K562 (cell line): ENCODE results near the gene BCL6B. TPM values are rescaled to one million over a fixed set of nuclear protein-coding genes. Genes with fewer than 3 reads are reported as not detected.
A peak's percentile ranks its signal among the peaks of the same experiment; 100 is the strongest.

ENCODE experiments used
- ATAC-seq: fragments of 200-7000 bp; cut with Tn5 transposase; 3 replicates; pipeline ENCODE4 v1.9.1; 2020; ENCODE audit warnings: moderate library complexity
- BruUV-seq: library from RNA; stranded (reverse); fragments of 400-500 nt; replicated peaks from 2 replicates; lab custom pipeline; 2021; lab: Mats Ljungman, UMichigan
- CTCF ChIA-PET: fragments of 300-600 bp; formaldehyde crosslinking; extraction: SDS; loops from one replicate; lab custom pipeline; 2021; ENCODE audit warnings: low intra/inter-chr PET ratio; lab: Yijun Ruan, JAX
- POLR2A ChIA-PET: fragments of 300-600, 350-650 bp; sonication (Branson Sonifier 250); formaldehyde crosslinking; extraction: SDS; loops from one replicate; lab custom pipeline; 2021; ENCODE audit warnings: antibody characterized with exemption, inconsistent platforms; lab: Yijun Ruan, JAX
- DNase-seq, 4 experiments: peaks; one replicate each; pipeline versions ENCODE4 v3.0.0 to v3.0.0-alpha.2; 2011 to 2018; ENCODE audit warnings: low spot score in 3 of 4, mixed read lengths in 3 of 4; ENCODE audit errors: extremely low read depth in 1 of 4
- FAIRE-seq: peaks from 2 replicates; lab custom pipeline; 2011; peaks lifted over from hg19 to GRCh38; lab: Jason Lieb, UNC
- H2AFZ ChIP-seq: 2 replicates; pipeline ENCODE4 v1.6.0; 2011; ENCODE audit warnings: low read depth, low read length, control low read depth, inconsistent platforms
- H3K27ac ChIP-seq: fragments of 200-600 bp; 3 replicates; pipeline ENCODE4 v1.8.0; 2011; ENCODE audit warnings: low read depth, mild to moderate bottlenecking, control low read depth, inconsistent platforms, low read length, moderate library complexity, mixed read lengths; ENCODE audit errors: extremely low read depth
- H3K27me3 ChIP-seq, 2 experiments: fragments of 300-600 bp in 1 of 2; 2 replicates in 1 of 2; 3 replicates in 1 of 2; pipeline versions ENCODE4 v1.6.0 to v1.8.0; 2011; ENCODE audit warnings: inconsistent platforms in 2 of 2, low read length in 2 of 2, mild to moderate bottlenecking in 1 of 2, mixed read lengths in 1 of 2, moderate library complexity in 1 of 2; ENCODE audit not compliant: control insufficient read depth in 2 of 2, insufficient read depth in 2 of 2
- H3K36me3 ChIP-seq: fragments of 300-600 bp; 3 replicates; pipeline ENCODE4 v1.8.0; 2011; ENCODE audit warnings: mild to moderate bottlenecking, low read length, inconsistent platforms; ENCODE audit not compliant: control insufficient read depth, insufficient read depth
- H3K4me1 ChIP-seq, 2 experiments: fragments of 200-600 bp in 1 of 2; replicated peaks in 1 of 2; 2 replicates in 1 of 2; 3 replicates in 1 of 2; pipeline versions ENCODE4 v1.5.1 to v1.8.0; 2011; ENCODE audit warnings: inconsistent platforms in 2 of 2, low read length in 2 of 2, mild to moderate bottlenecking in 1 of 2, mixed read lengths in 1 of 2, moderate library complexity in 1 of 2; ENCODE audit not compliant: control insufficient read depth in 2 of 2, insufficient read depth in 2 of 2
- H3K4me2 ChIP-seq: 2 replicates; pipeline ENCODE4 v1.6.1; 2011; ENCODE audit warnings: low read length, control low read depth, inconsistent platforms, mixed read lengths; ENCODE audit not compliant: insufficient read depth
- H3K4me3 ChIP-seq: fragments of 200-600 bp; sonication (generic), shearing (Covaris generic); 2 replicates; pipeline ENCODE4 v1.5.1; 2016; ENCODE audit warnings: control low read depth, inconsistent platforms
- H3K79me2 ChIP-seq: fragments of 200-600 bp; 3 replicates; pipeline ENCODE4 v1.8.0; 2011; ENCODE audit warnings: low read length, inconsistent platforms; ENCODE audit not compliant: control insufficient read depth, insufficient read depth
- H3K9ac ChIP-seq, 2 experiments: 2 replicates each; pipeline versions ENCODE4 v1.6.0 to v1.6.1; 2011; ENCODE audit warnings: low read depth in 2 of 2, low read length in 2 of 2, control low read depth in 1 of 2, inconsistent platforms in 1 of 2, mild to moderate bottlenecking in 1 of 2, mixed read lengths in 1 of 2; ENCODE audit not compliant: insufficient read depth in 1 of 2
- H3K9me1 ChIP-seq: one replicate; pipeline ENCODE4 v1.6.0; 2011; ENCODE audit warnings: inconsistent platforms, mild to moderate bottlenecking, low read length, moderate library complexity; ENCODE audit not compliant: control insufficient read depth, insufficient read depth
- H3K9me3 ChIP-seq: replicated peaks from 2 replicates; pipeline ENCODE4 v1.5.1; 2011; ENCODE audit warnings: low read depth, low read length, inconsistent platforms; ENCODE audit not compliant: control insufficient read depth, insufficient read depth
- H4K20me1 ChIP-seq: replicated peaks from 2 replicates; pipeline ENCODE4 v1.6.1; 2011; ENCODE audit warnings: low read length, inconsistent platforms, mixed read lengths; ENCODE audit not compliant: control insufficient read depth, insufficient read depth
- DNMT1 ChIP-seq: fragments of 450-650 bp; IDR thresholded peaks from 2 replicates; pipeline ENCODE4 v1.6.1; 2016; ENCODE audit warnings: antibody characterized with exemption, mild to moderate bottlenecking
- ZFX ChIP-seq: sonication (generic); formaldehyde crosslinking; IDR thresholded peaks from 2 replicates; pipeline ENCODE4 v1.8.0; 2022; ENCODE audit warnings: mild to moderate bottlenecking, missing genetic modification reagents, moderate library complexity
- WGBS: fragments of 100-300 bp; shearing (Covaris generic); methylation state at CpG from one replicate; pipeline ENCODE4 v1.1.6; 2016; ENCODE audit warnings: low coverage, mixed read lengths; ENCODE audit not compliant: insufficient coverage; ENCODE audit errors: missing lambda C conversion rate; 5-methylcytosine and 5-hydroxymethylcytosine counted together
- in situ Hi-C: fragments of 300-500 bp; cut with MboI; formaldehyde crosslinking; loops from 4 replicates; pipeline ENCODE4 v1.15.0; 2018; ENCODE audit warnings: inconsistent platforms, mixed read lengths
- intact Hi-C: fragments of 100-400 bp; cut with micrococcal nuclease; formaldehyde crosslinking; loops from 2 replicates; pipeline ENCODE4 v1.14.2; 2022
- polyA plus RNA-seq, 8 experiments: library from polyadenylated mRNA; depleted of rRNA in 4 of 8; stranded (reverse) in 5 of 8; unstranded in 3 of 8; fragments of >200 nt; fragmentation: Nextera tagmentation in 2 of 8; fragmentation: Illumina TruSeq in 1 of 8; extraction: Ambion mirVana in 2 of 8; extraction: Trizol in 1 of 8; gene quantifications; 2 replicates each; pipeline versions ENCODE4 v1.2.1 to v1.2.3, GENCODE V29; 2011 to 2014; ENCODE audit warnings: inconsistent platforms in 1 of 8, missing spikeins in 1 of 8
- total RNA-seq, 7 experiments: library from RNA; depleted of rRNA in 6 of 7; stranded (reverse); fragments of >200 nt in 6 of 7; fragmentation: Illumina TruSeq in 2 of 7; extraction: Trizol in 2 of 7; gene quantifications; 2 replicates each; pipeline versions ENCODE4 v1.2.1 to v1.2.3, GENCODE V29; 2011 to 2021; ENCODE audit warnings: low replicate concordance in 1 of 7
- TF ChIP-seq, protein P1 (sequence below): fragments of 250-450 bp; sonication (Bioruptor Pico); IDR thresholded peaks from 2 replicates; pipeline ENCODE4 v1.8.0; 2022; ENCODE audit warnings: inconsistent platforms
- TF ChIP-seq, protein P2 (sequence below): fragments of 450-650 bp; IDR thresholded peaks from 2 replicates; pipeline ENCODE4 v1.6.1; 2018; ENCODE audit warnings: mild to moderate bottlenecking, low read depth; ENCODE audit not compliant: partially characterized antibody
- TF ChIP-seq, protein P3 (sequence below): fragments of 250-450 bp; sonication (Bioruptor Pico); IDR thresholded peaks from 2 replicates; pipeline ENCODE4 v1.4.0; 2020; ENCODE audit warnings: borderline replicate concordance
- TF ChIP-seq, protein P4 (sequence below): sonication (generic); formaldehyde crosslinking; IDR thresholded peaks from 2 replicates; pipeline ENCODE4 v1.9.0; 2022; ENCODE audit warnings: mild to moderate bottlenecking, missing genetic modification reagents
- TF ChIP-seq, protein P5 (sequence below): fragments of 250-450 bp; sonication (Bioruptor Pico); IDR thresholded peaks from 2 replicates; pipeline ENCODE4 v1.5.0; 2020; ENCODE audit warnings: mild to moderate bottlenecking

Gene BCL6B
- total and polyA plus RNA-seq, 9 of the 15 experiments (the other 6 are each of a cell fraction or from before 2014, with no cell fraction given) = 0.89 to 5.0 (median 3.6) TPM

DNA sequence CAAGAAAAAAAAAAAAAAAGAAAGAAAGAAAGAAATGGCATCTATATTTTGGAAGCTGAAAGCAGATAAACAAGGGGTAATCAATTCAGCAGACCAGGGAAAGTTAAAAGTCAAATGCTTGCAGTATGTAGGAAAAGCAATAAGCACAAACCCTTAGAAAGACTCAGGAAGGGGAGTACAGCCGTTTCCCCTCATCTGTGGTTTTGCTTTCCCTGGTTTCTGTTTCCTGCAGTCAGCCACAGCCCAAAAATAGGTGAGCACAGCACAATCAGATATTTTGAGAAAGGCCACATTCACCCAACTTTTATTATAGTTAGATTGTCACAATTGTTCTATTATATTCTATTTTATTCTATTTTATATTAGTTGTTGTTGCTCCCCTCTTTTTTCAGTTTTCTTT lies 41.4 kb upstream of the BCL6B start (continued):
- TF ChIP-seq, protein P1, sequence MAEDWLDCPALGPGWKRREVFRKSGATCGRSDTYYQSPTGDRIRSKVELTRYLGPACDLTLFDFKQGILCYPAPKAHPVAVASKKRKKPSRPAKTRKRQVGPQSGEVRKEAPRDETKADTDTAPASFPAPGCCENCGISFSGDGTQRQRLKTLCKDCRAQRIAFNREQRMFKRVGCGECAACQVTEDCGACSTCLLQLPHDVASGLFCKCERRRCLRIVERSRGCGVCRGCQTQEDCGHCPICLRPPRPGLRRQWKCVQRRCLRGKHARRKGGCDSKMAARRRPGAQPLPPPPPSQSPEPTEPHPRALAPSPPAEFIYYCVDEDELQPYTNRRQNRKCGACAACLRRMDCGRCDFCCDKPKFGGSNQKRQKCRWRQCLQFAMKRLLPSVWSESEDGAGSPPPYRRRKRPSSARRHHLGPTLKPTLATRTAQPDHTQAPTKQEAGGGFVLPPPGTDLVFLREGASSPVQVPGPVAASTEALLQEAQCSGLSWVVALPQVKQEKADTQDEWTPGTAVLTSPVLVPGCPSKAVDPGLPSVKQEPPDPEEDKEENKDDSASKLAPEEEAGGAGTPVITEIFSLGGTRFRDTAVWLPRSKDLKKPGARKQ (CRISPR knock-in tag) = no peak

DNA sequence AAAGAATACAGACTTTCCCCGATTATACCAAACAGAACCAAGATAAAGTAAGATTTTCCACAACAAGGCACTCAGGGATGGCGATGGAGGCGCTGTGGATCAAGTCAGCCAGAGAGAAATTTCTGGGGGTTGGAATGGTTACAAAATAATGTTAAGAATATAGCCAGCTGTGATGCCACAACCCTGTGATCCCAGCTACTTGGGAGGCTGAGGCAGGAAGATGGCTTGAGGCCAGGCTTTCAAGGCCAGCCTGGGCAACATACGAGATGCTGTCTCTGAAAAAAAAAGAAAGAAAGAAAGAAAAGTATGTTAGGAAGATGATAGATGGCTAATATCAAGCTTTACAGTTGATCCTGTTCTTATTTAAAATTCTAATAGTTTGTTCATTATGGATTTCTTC lies 37.6 kb upstream of the BCL6B start:
- POLR2A ChIA-PET = interaction anchor here (1.0 to 1.3 kb wide), 2 partner anchors 10 to 45 kb away, joined by 3 to 6 read pairs; partner anchors contain the start of gene ALOX12
- Histone ChIP-seq H3K27ac (no peak overlapping the region), H3K4me1 (no peaks in the 10 kb centered on the region; a peak in 2 of 5 replicates), H4K20me1 (no peaks in the 10 kb centered on the region)
- intact Hi-C loops = no loop called here
- FAIRE-seq = no peak
- CTCF ChIA-PET = no interaction called here
- in situ Hi-C loops = no loop called here
- TF ChIP-seq, protein P2, sequence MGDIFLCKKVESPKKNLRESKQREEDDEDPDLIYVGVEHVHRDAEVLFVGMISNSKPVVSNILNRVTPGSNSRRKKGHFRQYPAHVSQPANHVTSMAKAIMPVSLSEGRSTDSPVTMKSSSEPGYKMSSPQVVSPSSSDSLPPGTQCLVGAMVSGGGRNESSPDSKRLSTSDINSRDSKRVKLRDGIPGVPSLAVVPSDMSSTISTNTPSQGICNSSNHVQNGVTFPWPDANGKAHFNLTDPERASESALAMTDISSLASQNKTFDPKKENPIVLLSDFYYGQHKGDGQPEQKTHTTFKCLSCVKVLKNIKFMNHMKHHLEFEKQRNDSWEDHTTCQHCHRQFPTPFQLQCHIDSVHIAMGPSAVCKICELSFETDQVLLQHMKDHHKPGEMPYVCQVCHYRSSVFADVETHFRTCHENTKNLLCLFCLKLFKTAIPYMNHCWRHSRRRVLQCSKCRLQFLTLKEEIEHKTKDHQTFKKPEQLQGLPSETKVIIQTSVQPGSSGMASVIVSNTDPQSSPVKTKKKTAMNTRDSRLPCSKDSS = no peak
- TF ChIP-seq, protein P3, sequence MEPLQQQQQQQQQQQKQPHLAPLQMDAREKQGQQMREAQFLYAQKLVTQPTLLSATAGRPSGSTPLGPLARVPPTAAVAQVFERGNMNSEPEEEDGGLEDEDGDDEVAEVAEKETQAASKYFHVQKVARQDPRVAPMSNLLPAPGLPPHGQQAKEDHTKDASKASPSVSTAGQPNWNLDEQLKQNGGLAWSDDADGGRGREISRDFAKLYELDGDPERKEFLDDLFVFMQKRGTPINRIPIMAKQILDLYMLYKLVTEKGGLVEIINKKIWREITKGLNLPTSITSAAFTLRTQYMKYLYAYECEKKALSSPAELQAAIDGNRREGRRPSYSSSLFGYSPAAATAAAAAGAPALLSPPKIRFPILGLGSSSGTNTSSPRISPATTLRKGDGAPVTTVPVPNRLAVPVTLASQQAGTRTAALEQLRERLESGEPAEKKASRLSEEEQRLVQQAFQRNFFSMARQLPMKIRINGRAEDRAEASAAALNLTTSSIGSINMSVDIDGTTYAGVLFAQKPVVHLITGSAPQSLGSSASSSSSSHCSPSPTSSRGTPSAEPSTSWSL (CRISPR knock-in tag) = no peak
- TF ChIP-seq, protein P4, sequence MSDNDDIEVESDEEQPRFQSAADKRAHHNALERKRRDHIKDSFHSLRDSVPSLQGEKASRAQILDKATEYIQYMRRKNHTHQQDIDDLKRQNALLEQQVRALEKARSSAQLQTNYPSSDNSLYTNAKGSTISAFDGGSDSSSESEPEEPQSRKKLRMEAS (CRISPR knock-in tag) = no peak
- TF ChIP-seq, protein P5, sequence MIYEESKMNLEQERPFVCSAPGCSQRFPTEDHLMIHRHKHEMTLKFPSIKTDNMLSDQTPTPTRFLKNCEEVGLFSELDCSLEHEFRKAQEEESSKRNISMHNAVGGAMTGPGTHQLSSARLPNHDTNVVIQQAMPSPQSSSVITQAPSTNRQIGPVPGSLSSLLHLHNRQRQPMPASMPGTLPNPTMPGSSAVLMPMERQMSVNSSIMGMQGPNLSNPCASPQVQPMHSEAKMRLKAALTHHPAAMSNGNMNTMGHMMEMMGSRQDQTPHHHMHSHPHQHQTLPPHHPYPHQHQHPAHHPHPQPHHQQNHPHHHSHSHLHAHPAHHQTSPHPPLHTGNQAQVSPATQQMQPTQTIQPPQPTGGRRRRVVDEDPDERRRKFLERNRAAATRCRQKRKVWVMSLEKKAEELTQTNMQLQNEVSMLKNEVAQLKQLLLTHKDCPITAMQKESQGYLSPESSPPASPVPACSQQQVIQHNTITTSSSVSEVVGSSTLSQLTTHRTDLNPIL (CRISPR knock-in tag) = no peak
- no peak for TF ChIP-seq DNMT1
- TF ChIP-seq ZFX = no peak
- TF ChIP-seq, all 486 proteins: peak for 0
- Histone ChIP-seq H3K4me2 (no peak overlapping the region), H3K27me3 (no peaks in the 10 kb centered on the region), H3K36me3 (no peaks in the 10 kb centered on the region), H3K4me3 (no peak overlapping the region), H3K9me1 (no peaks in the 10 kb centered on the region), H3K79me2 (no peaks in the 10 kb centered on the region), H3K9me3 (no peaks in the 10 kb centered on the region), H2AFZ (peak overlapping the region; percentile 39; the same call in 1 of the 2 replicates), H3K9ac (no peak overlapping the region)
- ATAC-seq (no peak), DNase-seq (no peak)
- BruUV-seq = no TSS peak
- 70% methylated on average over 3 of the region's 4 CpGs for WGBS
